Heart left ventricle (tissue), 16 donors: Measurements from ENCODE around the gene PMP22. TPM values are rescaled to one million over a fixed set of nuclear protein-coding genes. Genes with fewer than 3 reads are reported as not detected.

ENCODE experiments used
- ATAC-seq, 4 donors: fragments of 200-7000 bp; cut with Tn5 transposase; one replicate each; pipeline ENCODE4 v1.9.1; 2020 to 2022; ENCODE audit warnings: moderate library complexity in 4 of 4, mild to moderate bottlenecking in 3 of 4, moderate number of reproducible peaks in 1 of 4
- DNase-seq, 5 donors: peaks; one replicate each; pipeline ENCODE4 v3.0.0-alpha.2; 2020
- H3K27ac ChIP-seq, 12 donors: fragments of 200-600 bp; sonication (generic) in 4 of 12; one replicate each; pipeline versions ENCODE4 v1.5.0 to v1.8.0; 2016 to 2022; ENCODE audit warnings: mild to moderate bottlenecking in 2 of 12
- H3K27me3 ChIP-seq, 9 donors: fragments of 200-600 bp; sonication (generic) in 2 of 9; one replicate each; pipeline versions ENCODE4 v1.5.1 to v1.8.0; 2016 to 2022; ENCODE audit warnings: mild to moderate bottlenecking in 3 of 9
- H3K36me3 ChIP-seq, 9 donors: fragments of 200-600 bp; sonication (generic) in 2 of 9; one replicate each; pipeline versions ENCODE4 v1.5.0 to v1.8.0; 2018 to 2022; ENCODE audit warnings: mild to moderate bottlenecking in 2 of 9
- H3K4me1 ChIP-seq, 12 donors: fragments of 200-600 bp; sonication (generic) in 4 of 12; one replicate each; pipeline versions ENCODE4 v1.5.0 to v1.8.0; 2016 to 2022; ENCODE audit warnings: mild to moderate bottlenecking in 3 of 12
- H3K4me3 ChIP-seq, 12 donors: fragments of 200-600 bp; sonication (generic) in 4 of 12; one replicate each; pipeline versions ENCODE4 v1.5.0 to v1.8.0; 2017 to 2022; ENCODE audit warnings: mild to moderate bottlenecking in 9 of 12, moderate library complexity in 4 of 12
- H3K9me3 ChIP-seq, 12 donors: fragments of 200-600 bp; sonication (generic) in 4 of 12; one replicate each; pipeline versions ENCODE4 v1.5.0 to v1.8.0; 2016 to 2022; ENCODE audit warnings: mild to moderate bottlenecking in 1 of 12
- POLR2A ChIP-seq, 2 donors: fragments of 450-650 bp; IDR thresholded peaks; one replicate each; pipeline ENCODE4 v1.6.1; 2017; ENCODE audit warnings: antibody characterized with exemption in 2 of 2, mild to moderate bottlenecking in 2 of 2, moderate library complexity in 2 of 2
- WGBS, 4 donors: extraction: QIAGEN DNeasy Blood & Tissue Kit in 2 of 4; methylation state at CpG; one replicate each; pipeline versions ENCODE4 v1.1.5 to v1.1.7; 2013 to 2018; 5-methylcytosine and 5-hydroxymethylcytosine counted together
- intact Hi-C, 10 donors: fragments of 100-400 bp; cut with DNase I; formaldehyde crosslinking; loops; one replicate each; pipeline versions ENCODE4 v1.11.1 to v1.14.2; 2022
- polyA plus RNA-seq, 2 donors: library from polyadenylated mRNA; stranded (reverse); fragments of 200-250 nt; gene quantifications; one replicate each; pipeline ENCODE4 v1.2.3, GENCODE V29; 2013
- total RNA-seq, 9 donors: library from RNA; depleted of rRNA in 2 of 9; stranded (reverse); fragments of >200 nt in 2 of 9; fragmentation: NEBNext Ultra II Directional in 3 of 9; extraction: Animal tissue kit (Norgen Biotek cat#: 25700) in 3 of 9; gene quantifications; one replicate each; pipeline versions ENCODE4 v1.1.0 to v1.2.4, GENCODE V29; 2016 to 2023
- TF ChIP-seq, protein P1 (sequence below), 12 donors: fragments of 200-600 bp; sonication (generic) in 4 of 12; IDR thresholded peaks; one replicate each; pipeline versions ENCODE4 v1.5.0 to v1.8.0; 2018 to 2022; ENCODE audit warnings: antibody characterized with exemption in 12 of 12, mild to moderate bottlenecking in 5 of 12
- donor health status: ischemic (EF 13 %, LVEDD 7.1; RV severe dilation, severe dysfunction).
- donor health status: healthy with polysubstance abuse.
- donor health status: DM: no; HTN: yes; CAD: no.
- donor health status: DM: no; HTN: no; CAD: no.
- donor health status: ischemic (EF 25% LVEDD 6.9; RV normal size, moderate dysfunction).
- donor health status: ischemic (EF 25% LVEDD 5.7; RV mildly dilated, moderate dysfunction).
- donor health status: healthy.
- donor health status: DM: yes; HTN: yes; CAD: no.
- donor health status: ischemic (EF 35%, LVEDD 5.7; RV mildly dilated, moderate dysfunction).
- donor health status: nonischemic (EF 11% LVEDD 7.7; RV severe dilation, severe dysfunction).
- donor health status: DM: yes; HTN: yes; CAD: no.
- donor health status: PGD.
- donor health status: ischemic (EF 29% LVEDD 5.4; RV normal size, mild dysfunction).
- donor health status: nonischemic (EF 23%, LVEDD 6.1; RV moderate dilation, normal function).

Gene PMP22
- total and polyA plus RNA-seq, 11 donors = 92.2 to 421 (median 186) TPM

DNA sequence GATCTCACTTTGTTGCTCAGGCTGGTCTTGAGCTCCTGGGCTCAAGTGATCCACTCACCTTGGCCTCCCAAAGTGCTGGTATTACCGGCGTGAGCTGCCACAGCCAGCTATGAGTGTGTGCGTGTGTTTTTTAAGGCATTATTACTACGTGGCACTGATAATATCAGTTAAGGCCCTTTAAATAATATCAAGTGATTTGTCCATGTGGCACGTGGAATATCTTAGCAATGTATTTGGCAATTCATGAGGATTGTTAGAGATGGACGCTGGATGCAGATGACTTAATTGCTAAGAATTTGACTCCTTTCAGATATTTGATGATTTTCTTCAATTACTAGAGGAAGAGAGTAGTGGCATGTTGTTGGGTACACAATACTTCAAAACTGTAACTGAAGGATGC, 25.5 kb upstream of the PMP22 start:
- peak overlapping the region in 11 of 12 donors; percentile 49 to 89 (median 77) for H3K27ac ChIP-seq
- H3K4me3 ChIP-seq = no peak overlapping the region
- ATAC-seq = no peak
- WGBS, 4 donors = 51 to 63% (median 56%) methylated on average over 6 of the region's 6 CpGs
- DNase-seq = no peak
- H3K9me3 ChIP-seq = no peaks in the 10 kb centered on the region
- H3K36me3 ChIP-seq = no peaks in the 10 kb centered on the region
- peaks cover 0 to 4% (median 0%) of the 10 kb centered on the region in 9 donors for H3K27me3 ChIP-seq
- no peak for TF ChIP-seq POLR2A (IDR thresholded peaks at IDR 0.05)
- TF ChIP-seq, protein P1, sequence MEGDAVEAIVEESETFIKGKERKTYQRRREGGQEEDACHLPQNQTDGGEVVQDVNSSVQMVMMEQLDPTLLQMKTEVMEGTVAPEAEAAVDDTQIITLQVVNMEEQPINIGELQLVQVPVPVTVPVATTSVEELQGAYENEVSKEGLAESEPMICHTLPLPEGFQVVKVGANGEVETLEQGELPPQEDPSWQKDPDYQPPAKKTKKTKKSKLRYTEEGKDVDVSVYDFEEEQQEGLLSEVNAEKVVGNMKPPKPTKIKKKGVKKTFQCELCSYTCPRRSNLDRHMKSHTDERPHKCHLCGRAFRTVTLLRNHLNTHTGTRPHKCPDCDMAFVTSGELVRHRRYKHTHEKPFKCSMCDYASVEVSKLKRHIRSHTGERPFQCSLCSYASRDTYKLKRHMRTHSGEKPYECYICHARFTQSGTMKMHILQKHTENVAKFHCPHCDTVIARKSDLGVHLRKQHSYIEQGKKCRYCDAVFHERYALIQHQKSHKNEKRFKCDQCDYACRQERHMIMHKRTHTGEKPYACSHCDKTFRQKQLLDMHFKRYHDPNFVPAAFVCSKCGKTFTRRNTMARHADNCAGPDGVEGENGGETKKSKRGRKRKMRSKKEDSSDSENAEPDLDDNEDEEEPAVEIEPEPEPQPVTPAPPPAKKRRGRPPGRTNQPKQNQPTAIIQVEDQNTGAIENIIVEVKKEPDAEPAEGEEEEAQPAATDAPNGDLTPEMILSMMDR (IDR thresholded peaks at IDR 0.05) = no peak
- intact Hi-C loops = no loop called here
- peaks cover 0 to 34% (median 10%) of the 10 kb centered on the region in 12 donors for H3K4me1 ChIP-seq

DNA sequence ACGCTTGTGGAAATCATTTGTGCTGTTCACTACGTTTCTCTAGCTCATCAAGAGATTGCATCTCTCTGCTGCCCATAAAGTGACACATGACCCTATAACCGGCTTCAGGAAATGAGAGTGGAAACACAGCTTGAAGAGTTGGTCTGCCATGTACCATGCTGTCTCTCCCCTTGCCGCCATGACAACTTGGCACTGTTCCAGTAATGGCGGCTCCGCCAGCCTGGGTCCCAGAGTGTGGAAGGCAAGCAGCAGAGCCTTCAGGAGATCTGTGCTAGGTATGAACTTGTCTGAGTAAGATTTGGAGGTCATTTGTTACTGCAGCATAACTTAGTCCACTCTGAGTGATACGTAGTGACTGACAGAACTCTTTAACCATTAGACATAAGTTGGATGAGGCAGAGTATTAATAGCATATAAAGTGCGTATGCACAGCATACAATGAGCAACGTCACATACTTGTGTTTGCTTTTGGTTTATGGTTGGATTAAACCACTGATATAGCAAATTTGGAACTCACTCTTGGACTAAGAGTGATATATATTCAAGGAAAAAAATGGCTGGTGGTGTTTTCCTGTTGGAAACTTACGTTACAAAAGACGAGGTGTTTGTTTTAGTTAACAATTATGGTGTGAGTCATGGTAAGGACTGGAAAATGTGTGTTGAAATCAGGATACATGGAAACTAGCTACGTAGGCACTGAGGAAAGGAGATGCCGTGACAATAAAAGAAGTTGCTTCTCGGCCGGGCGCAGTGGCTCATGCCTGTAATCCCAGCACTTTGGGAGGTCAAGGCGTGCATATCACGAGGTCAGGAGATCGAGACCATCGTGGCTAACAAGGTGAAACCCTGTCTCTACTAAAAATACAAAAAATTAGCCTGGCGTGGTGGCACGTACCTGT, 24.4 kb upstream of the PMP22 start:
- peak overlapping the region in 1 of 12 donors; percentile 4 for H3K27ac ChIP-seq
- WGBS, 4 donors = 81 to 85% (median 82%) methylated on average over 22 of the region's 22 CpGs
- ATAC-seq (no peak), DNase-seq (no peak)
- H3K4me3 ChIP-seq = no peak overlapping the region
- TF ChIP-seq, protein P1 (IDR thresholded peaks at IDR 0.05) = no peak
- peaks cover 0 to 34% (median 10%) of the 10 kb centered on the region in 12 donors for H3K4me1 ChIP-seq
- no peaks in the 10 kb centered on the region for H3K36me3 ChIP-seq
- no peaks in the 10 kb centered on the region for H3K9me3 ChIP-seq
- intact Hi-C loops = no loop called here
- peaks cover 0 to 4% (median 0%) of the 10 kb centered on the region in 9 donors for H3K27me3 ChIP-seq

DNA sequence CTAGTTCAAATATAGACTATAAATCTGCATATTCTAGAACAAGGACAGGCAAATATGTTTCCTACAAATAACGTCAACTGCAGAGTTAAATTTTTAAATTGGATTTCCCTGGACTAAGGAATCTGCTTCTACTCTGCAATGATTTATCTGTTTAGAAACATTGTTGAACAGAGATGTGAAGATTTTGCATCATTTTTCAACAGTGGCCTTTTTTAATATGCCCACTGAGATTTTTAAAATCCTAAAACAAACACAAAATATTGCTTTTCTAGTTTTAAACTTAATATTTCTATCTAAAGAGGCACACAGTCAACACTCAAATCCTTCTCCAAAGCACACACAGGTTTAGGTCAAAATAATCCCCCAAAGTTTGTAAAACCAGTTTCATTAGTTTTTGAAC, 23.7 kb upstream of the PMP22 start:
- ATAC-seq = no peak
- Histone ChIP-seq H3K36me3 (no peaks in the 10 kb centered on the region), H3K9me3 (no peaks in the 10 kb centered on the region), H3K4me3 (no peak overlapping the region), H3K4me1 (peaks cover 0 to 32% (median 10%) of the 10 kb centered on the region in 12 donors), H3K27me3 (peaks cover 0 to 4% (median 0%) of the 10 kb centered on the region in 9 donors), H3K27ac (peak overlapping the region in 1 of 12 donors; percentile 4)
- intact Hi-C loops = no loop called here
- WGBS, 4 donors = 64 to 83% (median 74%) methylated on average over 1 of the region's 1 CpG
- DNase-seq = no peak
- TF ChIP-seq POLR2A (IDR thresholded peaks at IDR 0.05) = no peak
- TF ChIP-seq, protein P1 (IDR thresholded peaks at IDR 0.05) = no peak

DNA sequence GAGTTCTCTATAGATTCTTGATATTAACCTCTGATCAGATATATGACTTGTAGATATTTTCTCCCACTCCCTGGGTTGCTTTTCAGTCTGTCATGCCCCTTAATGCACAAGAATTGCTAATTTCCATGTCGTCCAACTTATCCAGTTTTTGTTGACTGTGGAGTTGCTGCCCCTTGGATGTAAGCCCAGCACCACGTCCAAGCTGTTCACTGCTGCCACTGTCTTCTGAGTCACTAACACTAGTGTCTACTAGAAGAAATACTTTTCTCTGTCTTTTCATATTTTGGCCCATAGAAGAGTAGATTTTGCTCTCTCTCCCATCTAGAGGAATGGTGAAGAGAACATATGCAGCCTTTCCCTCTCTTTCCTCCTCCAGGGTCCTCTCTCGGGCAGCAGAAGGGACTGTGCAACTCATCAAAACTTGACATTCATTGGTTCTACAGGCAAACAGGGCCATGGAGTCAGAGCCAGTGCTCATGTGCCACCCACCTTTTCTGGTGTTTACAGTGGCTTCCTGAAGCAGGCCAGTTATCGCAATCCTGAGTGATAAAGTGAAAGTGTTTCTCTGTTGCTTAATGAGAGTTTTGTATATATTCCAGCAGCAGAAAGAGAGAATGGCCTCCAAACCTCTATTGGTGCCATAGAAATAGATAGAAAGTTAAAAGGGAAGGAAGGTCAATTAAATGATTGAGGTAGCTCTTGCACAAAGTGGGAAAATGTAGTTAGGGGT, 22.6 kb upstream of the PMP22 start:
- no peak for ATAC-seq
- 30 to 47% (median 40%) methylated on average over 4 of the region's 4 CpGs for WGBS, 4 donors

More for the DNA sequence above, 22.6 kb upstream of the PMP22 start:
- no peak for TF ChIP-seq POLR2A (IDR thresholded peaks at IDR 0.05)
- TF ChIP-seq, protein P1 (IDR thresholded peaks at IDR 0.05) = no peak
- peak in 1 of 5 donors; percentile 45 for DNase-seq
- intact Hi-C loops = no loop called here
- no peaks in the 10 kb centered on the region for H3K36me3 ChIP-seq
- H3K9me3 ChIP-seq = peaks cover 0 to 3% (median 0%) of the 10 kb centered on the region in 12 donors
- peak overlapping the region in 4 of 12 donors; percentile 19 to 39 (median 24) for H3K27ac ChIP-seq
- peaks cover 0 to 29% (median 9%) of the 10 kb centered on the region in 12 donors for H3K4me1 ChIP-seq
- no peaks in the 10 kb centered on the region for H3K27me3 ChIP-seq
- no peak overlapping the region for H3K4me3 ChIP-seq
